IMR-90 (cell line): ENCODE data around the gene CDK5RAP2. TPM values are rescaled to one million over a fixed set of nuclear protein-coding genes. Genes with fewer than 3 reads are reported as not detected.
A peak's percentile ranks its signal among the peaks of the same experiment; 100 is the strongest.

Experiments
- ATAC-seq: fragments of 200-7000 bp; cut with Tn5 transposase; 2 replicates; pipeline ENCODE4 v1.9.1; 2020; ENCODE audit warnings: low read depth, mild to moderate bottlenecking, moderate library complexity
- BruUV-seq: library from RNA; stranded (reverse); fragments of 400-500 nt; replicated peaks from 2 replicates; lab custom pipeline; 2021; lab: Mats Ljungman, UMichigan
- CTCF ChIA-PET: fragments of 300-600 bp; formaldehyde crosslinking; extraction: SDS; loops from one replicate; lab custom pipeline; 2021; ENCODE audit warnings: antibody characterized with exemption; lab: Yijun Ruan, JAX
- POLR2A ChIA-PET: fragments of 300-600 bp; sonication (Branson Sonifier 250); formaldehyde crosslinking; loops from one replicate; lab custom pipeline; 2022; ENCODE audit warnings: antibody characterized with exemption; ENCODE audit not compliant: unreplicated experiment; lab: Charles Lee
- DNase-seq: peaks from one replicate; pipeline ENCODE4 v3.0.0; 2013
- H2AFZ ChIP-seq: replicated peaks from 2 replicates; pipeline ENCODE3; 2013; ENCODE audit warnings: low read length, mild to moderate bottlenecking; ENCODE audit not compliant: poor library complexity
- H2AK5ac ChIP-seq: 2 replicates; pipeline ENCODE4 v1.6.1; 2013; ENCODE audit warnings: low read depth, low read length, inconsistent platforms
- H2AK9ac ChIP-seq: replicated peaks from 2 replicates; pipeline ENCODE3; 2013; ENCODE audit warnings: mild to moderate bottlenecking, low read depth, low read length, moderate library complexity; ENCODE audit not compliant: poor library complexity
- H2BK120ac ChIP-seq: 2 replicates; pipeline ENCODE4 v1.6.1; 2013; ENCODE audit warnings: low read depth, low read length, inconsistent platforms
- H2BK15ac ChIP-seq: 3 replicates; pipeline ENCODE4 v1.6.1; 2013; ENCODE audit warnings: low read depth, low read length, inconsistent platforms
- H2BK20ac ChIP-seq: 2 replicates; pipeline ENCODE4 v1.6.1; 2013; ENCODE audit warnings: low read depth, mild to moderate bottlenecking, inconsistent platforms, low read length, moderate library complexity
- H2BK5ac ChIP-seq: 2 replicates; pipeline ENCODE4 v1.6.1; 2013; ENCODE audit warnings: mild to moderate bottlenecking, low read depth, low read length, inconsistent platforms; ENCODE audit not compliant: poor library complexity, severe bottlenecking
- H3K14ac ChIP-seq: replicated peaks from 2 replicates; pipeline ENCODE4 v1.6.1; 2013; ENCODE audit warnings: low read depth, low read length, inconsistent platforms
- H3K18ac ChIP-seq: 2 replicates; pipeline ENCODE4 v1.6.1; 2013; ENCODE audit warnings: low read depth, low read length, control low read depth
- H3K23ac ChIP-seq: 2 replicates; pipeline ENCODE4 v1.6.1; 2013; ENCODE audit warnings: low read depth, low read length, inconsistent platforms
- H3K27ac ChIP-seq: 2 replicates; pipeline ENCODE4 v1.5.1; 2013; ENCODE audit warnings: mild to moderate bottlenecking, control low read depth, low read length; ENCODE audit not compliant: insufficient read depth
- H3K27me3 ChIP-seq: 2 replicates; pipeline ENCODE4 v1.6.1; 2013; ENCODE audit warnings: low read length; ENCODE audit not compliant: control insufficient read depth, insufficient read depth
- H3K36me3 ChIP-seq: 2 replicates; pipeline ENCODE4 v1.6.1; 2013; ENCODE audit warnings: low read length, mixed read lengths; ENCODE audit not compliant: control insufficient read depth, insufficient read depth
- H3K4ac ChIP-seq: 2 replicates; pipeline ENCODE4 v1.6.1; 2013; ENCODE audit warnings: low read depth, low read length, inconsistent platforms
- H3K4me1 ChIP-seq: 2 replicates; pipeline ENCODE4 v1.6.1; 2013; ENCODE audit warnings: low read length, mixed read lengths; ENCODE audit not compliant: control insufficient read depth, insufficient read depth
- H3K4me2 ChIP-seq: 2 replicates; pipeline ENCODE4 v1.6.1; 2013; ENCODE audit warnings: low read depth, mild to moderate bottlenecking, control low read depth, low read length, moderate library complexity
- H3K4me3 ChIP-seq: 2 replicates; pipeline ENCODE4 v1.5.1; 2013; ENCODE audit warnings: low read depth, mild to moderate bottlenecking, control low read depth, low read length, moderate library complexity; ENCODE audit not compliant: insufficient read depth
- H3K56ac ChIP-seq: 2 replicates; pipeline ENCODE4 v1.6.1; 2013; ENCODE audit warnings: low read length, inconsistent platforms; ENCODE audit not compliant: insufficient read depth; ENCODE audit errors: extremely low read depth
- H3K79me1 ChIP-seq, 2 experiments: 2 replicates each; pipeline ENCODE4 v1.6.1; 2013; ENCODE audit warnings: low read length in 2 of 2, inconsistent platforms in 1 of 2, low read depth in 1 of 2
- H3K9ac ChIP-seq: 2 replicates; pipeline ENCODE4 v1.6.1; 2013; ENCODE audit warnings: low read depth, low read length, control low read depth
- H3K9me1 ChIP-seq: 2 replicates; pipeline ENCODE4 v1.6.1; 2013; ENCODE audit warnings: low read length, inconsistent platforms; ENCODE audit not compliant: insufficient read depth
- H3K9me3 ChIP-seq: 2 replicates; pipeline ENCODE4 v1.6.1; 2013; ENCODE audit warnings: low read length; ENCODE audit not compliant: control insufficient read depth, insufficient read depth
- H4K20me1 ChIP-seq: 2 replicates; pipeline ENCODE4 v1.6.1; 2013; ENCODE audit warnings: low read length, inconsistent platforms; ENCODE audit not compliant: insufficient read depth
- H4K5ac ChIP-seq: 2 replicates; pipeline ENCODE4 v1.6.1; 2013; ENCODE audit warnings: mild to moderate bottlenecking, low read depth, low read length, control low read depth
- H4K8ac ChIP-seq, 2 experiments: 2 replicates each; pipeline ENCODE4 v1.6.1; 2013; ENCODE audit warnings: low read depth in 2 of 2, low read length in 2 of 2, control low read depth in 1 of 2, inconsistent platforms in 1 of 2
- H4K91ac ChIP-seq: 2 replicates; pipeline ENCODE4 v1.6.1; 2013; ENCODE audit warnings: low read depth, low read length, inconsistent platforms; ENCODE audit not compliant: insufficient read depth
- FOS ChIP-seq: fragments of 150-350 bp; IDR thresholded peaks from 2 replicates; pipeline ENCODE4 v1.6.1; 2016; ENCODE audit warnings: low read depth, low read length
- RAD21 ChIP-seq: IDR thresholded peaks from 2 replicates; pipeline ENCODE4 v1.6.1; 2012; ENCODE audit warnings: low read length, improper control_type of control experiment
- SMC3 ChIP-seq: fragments of 150-350 bp; IDR thresholded peaks from 2 replicates; pipeline ENCODE4 v1.6.1; 2016; ENCODE audit warnings: low read depth, mild to moderate bottlenecking, antibody characterized with exemption, low read length, moderate library complexity
- WGBS, 2 experiments: methylation state at CpG; one replicate each; pipeline versions ENCODE4 v1.1.5 to v1.1.7; 2013; ENCODE audit warnings: missing lambda C conversion rate in 2 of 2; ENCODE audit not compliant: insufficient read length in 1 of 2; ENCODE audit errors: extremely low coverage in 2 of 2; 5-methylcytosine and 5-hydroxymethylcytosine counted together
- dilution Hi-C: fragments of 300-500 bp; cut with HindIII; formaldehyde crosslinking; loops from one replicate; pipeline ENCODE4 v1.14.3; 2018; ENCODE audit warnings: low sequenced_read_pairs; ENCODE audit not compliant: unreplicated experiment
- in situ Hi-C: fragments of 300-500 bp; cut with MboI; formaldehyde crosslinking; loops from 3 replicates; pipeline ENCODE4 v1.14.3; 2019; ENCODE audit warnings: low sequenced_read_pairs, inconsistent platforms, mixed read lengths
- intact Hi-C: fragments of 100-400 bp; cut with micrococcal nuclease; formaldehyde crosslinking; loops from 2 replicates; pipeline ENCODE4 v1.10.0; 2022
- polyA plus RNA-seq, 3 experiments: library from polyadenylated mRNA; depleted of rRNA; stranded (reverse); fragments of >200 nt; gene quantifications; 2 replicates each; pipeline ENCODE4 v1.2.3, GENCODE V29; 2012; ENCODE audit warnings: low replicate concordance in 1 of 3
- total RNA-seq: library from RNA; depleted of rRNA; stranded (reverse); fragments of >200 nt; gene quantifications from 2 replicates; pipeline ENCODE4 v1.2.3, GENCODE V29; 2012
- TF ChIP-seq, protein P1 (sequence below): conservative IDR thresholded peaks from 2 replicates; pipeline ENCODE4 v1.5.1; 2012; ENCODE audit warnings: mild to moderate bottlenecking, low read depth, low read length, improper control_type of control experiment

The CDK5RAP2 gene
- total and polyA plus RNA-seq, 2 of the 4 experiments (the other 2 are of a cell fraction) = 29.5 to 31.7 TPM

DNA sequence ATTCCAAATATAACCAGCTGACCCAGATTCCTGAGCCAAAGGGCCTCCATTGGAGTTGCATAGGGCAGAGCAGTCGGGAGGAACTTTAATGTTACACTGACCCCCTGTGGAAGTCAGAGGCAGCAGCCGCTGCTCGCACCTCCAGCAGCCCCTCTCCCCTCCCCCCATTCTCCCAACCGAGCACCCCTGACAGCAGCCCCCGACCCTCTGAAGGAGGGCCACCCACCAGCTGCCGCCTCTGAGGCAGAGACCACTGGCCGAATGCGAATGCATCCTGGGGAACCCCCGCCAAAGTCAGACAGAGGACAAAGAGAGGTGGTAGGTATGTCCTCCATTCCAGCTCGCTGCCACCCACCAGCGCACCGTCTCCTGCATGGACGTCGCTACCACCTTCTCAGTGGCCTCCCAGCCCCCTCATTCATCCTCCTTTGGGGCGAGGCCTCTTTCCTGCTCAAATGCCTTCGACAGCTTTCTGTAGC is 231.0 kb downstream of the CDK5RAP2 start:
- H4K5ac ChIP-seq = no peak overlapping the region
- no peak overlapping the region for H3K23ac ChIP-seq
- H3K14ac ChIP-seq = no peak overlapping the region
- no TSS peak for BruUV-seq
- H3K4me2 ChIP-seq = no peak overlapping the region
- H2AK9ac ChIP-seq = no peak overlapping the region
- peak overlapping the region; percentile 35; the same call in 1 of the 2 replicates for H3K4ac ChIP-seq
- peak overlapping the region; percentile 3 for H2AFZ ChIP-seq
- intact Hi-C loops = loop anchor here (1.0 to 2.0 kb wide), 2 partner anchors 386 to 793 kb away; no protein-coding TSS in a partner anchor
- H4K20me1 ChIP-seq = no peaks in the 10 kb centered on the region
- no peaks in the 10 kb centered on the region for H3K27me3 ChIP-seq
- H3K9ac ChIP-seq = no peak overlapping the region
- dilution Hi-C loops = no loop called here
- H2AK5ac ChIP-seq = no peak overlapping the region
- ChIA-PET CTCF (interaction anchor here (1.5 to 1.6 kb wide), 2 partner anchors 46 to 128 kb away, joined by 4 read pairs; no protein-coding TSS in a partner anchor), POLR2A (no interaction called here)
- ATAC-seq (peak; percentile 90), DNase-seq (peak; percentile 49)
- no peak overlapping the region for H2BK15ac ChIP-seq
- no peak overlapping the region for H3K18ac ChIP-seq
- no peak overlapping the region for H4K91ac ChIP-seq
- in situ Hi-C loops = loop anchor here (10.0 kb wide), 1 partner anchor 794 kb away; no protein-coding TSS in a partner anchor
- H3K27ac ChIP-seq = no peak overlapping the region
- no peak overlapping the region for H3K4me3 ChIP-seq
- no peaks in the 10 kb centered on the region for H3K9me3 ChIP-seq
- no peaks in the 10 kb centered on the region for H3K36me3 ChIP-seq
- H2BK5ac ChIP-seq = no peak overlapping the region
- TF ChIP-seq FOS = no peak
- TF ChIP-seq RAD21 = peak; percentile 83
- TF ChIP-seq SMC3 = peak; percentile 64
- TF ChIP-seq, protein P1, sequence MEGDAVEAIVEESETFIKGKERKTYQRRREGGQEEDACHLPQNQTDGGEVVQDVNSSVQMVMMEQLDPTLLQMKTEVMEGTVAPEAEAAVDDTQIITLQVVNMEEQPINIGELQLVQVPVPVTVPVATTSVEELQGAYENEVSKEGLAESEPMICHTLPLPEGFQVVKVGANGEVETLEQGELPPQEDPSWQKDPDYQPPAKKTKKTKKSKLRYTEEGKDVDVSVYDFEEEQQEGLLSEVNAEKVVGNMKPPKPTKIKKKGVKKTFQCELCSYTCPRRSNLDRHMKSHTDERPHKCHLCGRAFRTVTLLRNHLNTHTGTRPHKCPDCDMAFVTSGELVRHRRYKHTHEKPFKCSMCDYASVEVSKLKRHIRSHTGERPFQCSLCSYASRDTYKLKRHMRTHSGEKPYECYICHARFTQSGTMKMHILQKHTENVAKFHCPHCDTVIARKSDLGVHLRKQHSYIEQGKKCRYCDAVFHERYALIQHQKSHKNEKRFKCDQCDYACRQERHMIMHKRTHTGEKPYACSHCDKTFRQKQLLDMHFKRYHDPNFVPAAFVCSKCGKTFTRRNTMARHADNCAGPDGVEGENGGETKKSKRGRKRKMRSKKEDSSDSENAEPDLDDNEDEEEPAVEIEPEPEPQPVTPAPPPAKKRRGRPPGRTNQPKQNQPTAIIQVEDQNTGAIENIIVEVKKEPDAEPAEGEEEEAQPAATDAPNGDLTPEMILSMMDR = peak; percentile 78
- H4K8ac ChIP-seq = no peak overlapping the region
- no peaks in the 10 kb centered on the region for H3K79me1 ChIP-seq
- WGBS, 2 experiments = 41% methylated on average over 2 of the region's 16 CpGs; no CpG with 5 or more reads in 1 of the 2 experiments
- H2BK20ac ChIP-seq = no peak overlapping the region
- H3K4me1 ChIP-seq = peaks cover 6% of the 10 kb centered on the region
- no peak overlapping the region for H3K56ac ChIP-seq
- H2BK120ac ChIP-seq = no peak overlapping the region
- H3K9me1 ChIP-seq = peaks cover 2% of the 10 kb centered on the region; the same call in 1 of the 2 replicates
